GM21447 (cell line): Measurements from ENCODE around the gene FGFR2.
"Not testable (repeated sequence)": the region's sequence is repeated elsewhere in the genome, so short reads cannot be mapped to it uniquely, and the experiment has no call there.

Experiments
- ATAC-seq: cut with Tn5 transposase; IDR thresholded peaks from one replicate; pipeline ENCODE4 v1.9.1; 2021; ENCODE audit not compliant: unreplicated experiment

The FGFR2 gene

GRCh38 chr10:121525251-121526134, 72.8 kb downstream of the FGFR2 start:
- no peak for ATAC-seq

GRCh38 chr10:121524157-121524817, 74.0 kb downstream of the FGFR2 start:
- ATAC-seq, result no peak

GRCh38 chr10:121522831-121523230, 75.4 kb downstream of the FGFR2 start:
- no peak for ATAC-seq

GRCh38 chr10:121521794-121522556, 76.3 kb downstream of the FGFR2 start:
- no peak for ATAC-seq

GRCh38 chr10:121520526-121520925, 77.7 kb downstream of the FGFR2 start:
- ATAC-seq, result not testable (repeated sequence)

- ATAC-seq, result no peak
Measured at GRCh38 chr10:121519901-121520493, 78.2 kb downstream of the FGFR2 start.

- ATAC-seq, result no peak
Measured at GRCh38 chr10:121519411-121519810, 78.8 kb downstream of the FGFR2 start.

GRCh38 chr10:121518333-121518732, 79.9 kb downstream of the FGFR2 start:
- no peak for ATAC-seq

GRCh38 chr10:121516093-121516865, 82.0 kb downstream of the FGFR2 start:
- peak; percentile 96 for ATAC-seq

- no peak for ATAC-seq
Measured at GRCh38 chr10:121514141-121514865, 83.9 kb downstream of the FGFR2 start.

GRCh38 chr10:121511943-121512342, 86.3 kb downstream of the FGFR2 start:
- ATAC-seq, result no peak

- ATAC-seq, result no peak
Measured at GRCh38 chr10:121511460-121511859, 86.8 kb downstream of the FGFR2 start.

- ATAC-seq, result no peak
Measured at GRCh38 chr10:121510201-121510771, 88.0 kb downstream of the FGFR2 start.

- no peak for ATAC-seq
Measured at GRCh38 chr10:121509796-121510195, 88.4 kb downstream of the FGFR2 start.

GRCh38 chr10:121509112-121509511, 89.1 kb downstream of the FGFR2 start:
- ATAC-seq, result no peak

- ATAC-seq, result no peak
Measured at GRCh38 chr10:121503587-121504051, 94.6 kb downstream of the FGFR2 start.

GRCh38 chr10:121501796-121502195, 96.4 kb downstream of the FGFR2 start:
- ATAC-seq, result no peak

GRCh38 chr10:121500701-121501332, 97.4 kb downstream of the FGFR2 start:
- ATAC-seq, result no peak
